AG04450 (cell line): Measurements from ENCODE around the gene SDC3. TPM values are rescaled to one million over a fixed set of nuclear protein-coding genes. Genes with fewer than 3 reads are reported as not detected.

Source experiments
- CTCF ChIA-PET: fragments of 300-600, 350-600 bp; formaldehyde crosslinking; extraction: SDS; loops from one replicate; lab custom pipeline; 2022; ENCODE audit warnings: antibody characterized with exemption, inconsistent platforms; lab: Charles Lee
- POLR2A ChIA-PET: fragments of 350-600 bp; formaldehyde crosslinking; extraction: SDS; loops from one replicate; lab custom pipeline; 2021; ENCODE audit warnings: antibody characterized with exemption, inconsistent platforms; lab: Yijun Ruan, JAX
- DNase-seq: peaks from one replicate; pipeline ENCODE4 v3.0.0-alpha.2; 2011; ENCODE audit warnings: low read depth, low spot score
- H3K27ac ChIP-seq: one replicate; pipeline ENCODE4 v1.5.1; 2012; ENCODE audit warnings: low read depth, low read length, control low read depth
- H3K27me3 ChIP-seq: one replicate; pipeline ENCODE4 v1.6.0; 2012; ENCODE audit warnings: low read length; ENCODE audit not compliant: control insufficient read depth, insufficient read depth
- H3K4me3 ChIP-seq: 2 replicates; pipeline ENCODE4 v1.5.1; 2011; ENCODE audit warnings: mild to moderate bottlenecking, low read depth, low read length, control low read depth
- H3K9me3 ChIP-seq: 2 replicates; pipeline ENCODE4 v1.5.1; 2012; ENCODE audit warnings: low read length; ENCODE audit not compliant: control insufficient read depth, insufficient read depth
- polyA plus RNA-seq: library from polyadenylated mRNA; depleted of rRNA; stranded (reverse); fragments of >200 nt; gene quantifications from 2 replicates; pipeline ENCODE4 v1.2.3, GENCODE V29; 2011
- TF ChIP-seq, protein P1 (sequence below): IDR thresholded peaks from 2 replicates; pipeline ENCODE4 v1.5.1; 2011; ENCODE audit warnings: low read depth, low read length, control low read depth, inconsistent platforms

Gene SDC3
- polyA plus RNA-seq, 1 experiment = 21.7 TPM

DNA sequence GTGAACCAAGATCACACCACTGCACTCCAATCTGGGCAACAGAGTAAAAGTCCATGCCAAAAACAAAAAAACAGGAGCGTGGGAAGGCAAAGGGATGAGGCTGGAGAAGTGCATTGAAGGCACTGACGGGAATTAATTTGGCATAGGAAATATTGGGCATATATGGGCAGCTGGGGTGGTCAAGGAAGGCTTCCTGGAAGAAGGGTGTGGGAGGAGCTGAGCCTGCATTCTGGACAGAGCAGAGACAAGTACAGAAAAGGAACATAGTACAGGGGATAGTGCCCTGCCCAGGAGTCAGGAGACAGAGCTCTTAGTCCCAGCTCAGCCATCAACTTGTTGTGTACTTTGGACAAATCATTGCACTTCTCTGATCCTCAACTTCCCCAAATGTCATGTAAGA lies 11.7 kb downstream of the SDC3 start:
- no peaks in the 10 kb centered on the region for H3K9me3 ChIP-seq
- H3K27me3 ChIP-seq = no peaks in the 10 kb centered on the region
- no peak overlapping the region for H3K4me3 ChIP-seq
- no peak overlapping the region for H3K27ac ChIP-seq
- TF ChIP-seq, protein P1, sequence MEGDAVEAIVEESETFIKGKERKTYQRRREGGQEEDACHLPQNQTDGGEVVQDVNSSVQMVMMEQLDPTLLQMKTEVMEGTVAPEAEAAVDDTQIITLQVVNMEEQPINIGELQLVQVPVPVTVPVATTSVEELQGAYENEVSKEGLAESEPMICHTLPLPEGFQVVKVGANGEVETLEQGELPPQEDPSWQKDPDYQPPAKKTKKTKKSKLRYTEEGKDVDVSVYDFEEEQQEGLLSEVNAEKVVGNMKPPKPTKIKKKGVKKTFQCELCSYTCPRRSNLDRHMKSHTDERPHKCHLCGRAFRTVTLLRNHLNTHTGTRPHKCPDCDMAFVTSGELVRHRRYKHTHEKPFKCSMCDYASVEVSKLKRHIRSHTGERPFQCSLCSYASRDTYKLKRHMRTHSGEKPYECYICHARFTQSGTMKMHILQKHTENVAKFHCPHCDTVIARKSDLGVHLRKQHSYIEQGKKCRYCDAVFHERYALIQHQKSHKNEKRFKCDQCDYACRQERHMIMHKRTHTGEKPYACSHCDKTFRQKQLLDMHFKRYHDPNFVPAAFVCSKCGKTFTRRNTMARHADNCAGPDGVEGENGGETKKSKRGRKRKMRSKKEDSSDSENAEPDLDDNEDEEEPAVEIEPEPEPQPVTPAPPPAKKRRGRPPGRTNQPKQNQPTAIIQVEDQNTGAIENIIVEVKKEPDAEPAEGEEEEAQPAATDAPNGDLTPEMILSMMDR = no peak
- CTCF ChIA-PET = interaction anchor here (1.5 kb wide), 2 partner anchors 95 to 115 kb away, joined by 4 to 6 read pairs; no protein-coding TSS in a partner anchor
- DNase-seq = no peak
- POLR2A ChIA-PET = no interaction called here

DNA sequence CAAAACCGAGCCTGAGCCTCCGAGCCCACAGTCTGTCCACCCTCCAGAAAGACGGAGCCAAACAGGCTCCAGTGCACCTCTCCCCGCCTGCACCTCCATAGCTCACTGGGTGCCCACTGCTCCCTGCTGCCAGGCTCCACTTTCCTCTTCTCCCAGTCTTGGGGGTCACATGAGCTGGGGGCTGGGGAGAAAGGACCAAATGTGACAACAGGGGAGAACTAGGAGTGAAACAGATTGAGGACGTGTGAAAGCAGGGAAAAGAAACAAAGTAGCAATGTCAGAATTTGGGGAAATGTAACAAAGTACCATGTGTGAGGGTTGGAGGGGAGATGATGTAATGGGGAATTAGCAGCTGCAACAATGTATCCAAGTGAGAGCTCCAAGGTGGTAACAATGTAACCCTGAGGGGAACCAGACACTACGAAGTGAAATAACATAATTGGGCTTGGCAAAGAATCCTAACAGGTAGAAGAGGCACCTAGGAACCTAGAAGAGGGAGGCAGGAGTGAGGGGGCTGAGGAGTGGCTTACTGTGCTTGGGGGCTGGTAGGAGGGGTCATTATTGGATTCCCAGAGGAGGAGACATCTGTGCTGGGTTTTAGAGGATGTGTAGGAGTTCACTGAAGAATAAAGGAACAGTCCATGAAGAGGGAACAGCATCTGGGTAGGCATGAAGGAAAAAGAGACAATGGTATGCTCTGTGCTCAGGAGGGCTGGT lies 12.5 kb downstream of the SDC3 start:
- no peak for DNase-seq

DNA sequence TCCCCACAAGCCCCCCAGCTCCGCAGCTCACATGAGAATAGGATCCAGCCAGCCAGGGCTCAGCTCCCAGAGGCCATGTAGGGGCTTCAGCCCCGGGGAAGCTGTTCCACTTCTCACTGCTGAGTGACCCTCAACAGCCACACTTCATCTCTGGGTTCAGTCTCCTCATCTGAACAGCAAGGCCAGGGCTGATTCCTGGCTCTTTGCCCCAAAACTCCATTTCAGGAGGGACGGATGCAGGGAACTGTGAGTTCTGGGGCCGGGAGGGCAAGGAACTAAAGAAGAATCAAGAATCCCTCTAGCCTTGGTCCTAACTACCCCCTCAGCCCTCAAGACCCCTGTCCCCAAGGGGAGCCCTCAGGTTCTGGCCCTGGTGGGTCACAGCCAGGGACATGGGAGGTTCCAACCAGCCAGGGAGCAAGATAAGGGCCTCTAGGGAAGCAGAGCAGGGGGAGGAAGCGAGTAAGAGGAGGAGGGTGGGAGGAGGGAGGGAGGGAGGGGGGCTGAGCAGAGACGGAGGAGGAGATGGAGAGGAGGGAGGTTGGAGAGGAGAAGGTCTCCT lies 13.1 kb downstream of the SDC3 start:
- H3K27ac ChIP-seq = no peak overlapping the region
- no peak for DNase-seq
- no peaks in the 10 kb centered on the region for H3K9me3 ChIP-seq
- no peak overlapping the region for H3K4me3 ChIP-seq
- TF ChIP-seq, protein P1 = no peak
- CTCF ChIA-PET = interaction anchor here (1.3 kb wide), 1 partner anchor 94 kb away, joined by 7 read pairs; no protein-coding TSS in a partner anchor
- POLR2A ChIA-PET = no interaction called here
- H3K27me3 ChIP-seq = no peaks in the 10 kb centered on the region

More for the DNA sequence above, 12.5 kb downstream of the SDC3 start:
- Histone ChIP-seq H3K9me3 (no peaks in the 10 kb centered on the region), H3K27ac (no peak overlapping the region), H3K27me3 (no peaks in the 10 kb centered on the region), H3K4me3 (no peak overlapping the region)
- CTCF ChIA-PET = interaction anchor here (1.3 to 1.5 kb wide), 2 partner anchors 95 to 114 kb away, joined by 4 to 7 read pairs; no protein-coding TSS in a partner anchor
- TF ChIP-seq, protein P1 = no peak
- POLR2A ChIA-PET = no interaction called here

DNA sequence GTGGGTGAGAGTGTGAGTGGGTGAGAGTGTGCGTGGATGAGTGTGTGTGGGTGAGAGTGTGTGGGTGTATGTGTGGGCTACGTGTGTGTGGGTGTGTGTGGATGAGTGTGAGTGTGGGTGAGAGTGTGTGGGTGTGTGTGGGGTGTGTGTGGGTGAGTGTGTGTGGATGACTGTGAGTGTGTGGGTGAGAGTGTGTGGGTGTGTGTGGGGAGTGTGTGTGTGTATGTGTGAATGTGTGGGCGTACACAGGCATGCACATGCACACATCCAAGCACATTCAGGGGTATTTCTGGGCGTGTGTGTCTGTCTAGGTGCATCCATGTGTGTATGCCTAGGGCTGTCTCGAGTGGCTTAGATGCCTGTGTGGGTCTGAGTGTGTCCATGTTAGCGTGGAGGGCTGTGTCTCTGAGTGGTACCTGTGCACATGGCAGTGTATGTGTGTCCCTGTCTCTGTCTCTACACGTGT lies 14.0 kb downstream of the SDC3 start:
- ChIA-PET CTCF (interaction anchor here (1.3 to 2.4 kb wide), 2 partner anchors 93 to 112 kb away, joined by 5 to 14 read pairs; no protein-coding TSS in a partner anchor), POLR2A (no interaction called here)
- TF ChIP-seq, protein P1 = no peak
- Histone ChIP-seq H3K4me3 (no peak overlapping the region), H3K27me3 (no peaks in the 10 kb centered on the region), H3K27ac (no peak overlapping the region), H3K9me3 (no peaks in the 10 kb centered on the region)
- DNase-seq = no peak
